Cardiac muscle cell (in vitro differentiated cells and primary cell): ENCODE measurements around the gene ZNF672. TPM values are rescaled to one million over a fixed set of nuclear protein-coding genes. Genes with fewer than 3 reads are reported as not detected.

Experiments
- DNase-seq, 2 donors: peaks; one replicate each; pipeline versions ENCODE4 v3.0.0 to v3.0.0-alpha.2; 2010 to 2017; ENCODE audit warnings: low read depth in 1 of 2, low spot score in 1 of 2
- H3K27ac ChIP-seq: fragments of 200-600 bp; sonication (generic); 2 replicates; pipeline ENCODE4 v1.5.1; 2016
- H3K27me3 ChIP-seq: fragments of 200-600 bp; sonication (generic); 2 replicates; pipeline ENCODE4 v1.6.0; 2016; ENCODE audit warnings: control low read depth
- H3K36me3 ChIP-seq: fragments of 200-600 bp; sonication (generic); 2 replicates; pipeline ENCODE4 v1.5.1; 2016; ENCODE audit warnings: control low read depth
- H3K4me1 ChIP-seq: fragments of 200-600 bp; sonication (generic); 2 replicates; pipeline ENCODE4 v1.8.1; 2017; ENCODE audit warnings: low read depth, mild to moderate bottlenecking, mixed run types
- H3K4me3 ChIP-seq: fragments of 200-600 bp; sonication (generic); 2 replicates; pipeline ENCODE4 v1.5.1; 2016; ENCODE audit warnings: mild to moderate bottlenecking
- H3K9me3 ChIP-seq: fragments of 200-600 bp; sonication (generic); 2 replicates; pipeline ENCODE4 v1.5.1; 2017; ENCODE audit warnings: low read depth, mild to moderate bottlenecking, control low read depth
- polyA plus RNA-seq: library from polyadenylated mRNA; unstranded; fragments of >200 nt; fragmentation: Nextera tagmentation; extraction: Ambion mirVana; gene quantifications from 2 replicates; pipeline ENCODE4 v1.2.1, GENCODE V29; 2016
- total RNA-seq: library from RNA; depleted of rRNA; stranded (reverse); fragments of >200 nt; gene quantifications from 2 replicates; pipeline ENCODE4 v1.2.3, GENCODE V29; 2016
- TF ChIP-seq, protein P1 (sequence below): IDR thresholded peaks from 2 replicates; pipeline ENCODE4 v1.5.1; 2012; ENCODE audit warnings: low read depth, mild to moderate bottlenecking, low read length

The ZNF672 gene
- total and polyA plus RNA-seq, 2 experiments from 2014 or later, result 59.2 to 66.3 TPM

DNA sequence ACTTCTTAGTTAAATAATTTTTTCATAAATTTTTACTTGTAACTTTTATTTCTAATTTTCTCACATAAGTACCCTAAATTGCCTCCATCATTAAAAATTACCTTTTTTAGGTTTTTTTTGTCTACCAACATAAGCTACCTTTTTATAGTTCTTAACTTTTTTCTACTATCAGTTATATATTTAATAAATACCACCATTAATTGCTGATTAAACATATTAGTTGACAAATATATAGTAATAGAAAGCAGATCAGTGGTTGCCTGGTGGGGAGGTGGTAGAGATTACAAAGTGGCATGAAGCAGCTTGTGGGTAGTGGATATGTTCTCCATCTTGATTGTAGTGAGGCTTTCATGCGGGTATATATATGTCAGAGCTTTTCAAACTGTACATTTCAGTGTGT lies 6.2 kb upstream of the ZNF672 start:
- TF ChIP-seq, protein P1, sequence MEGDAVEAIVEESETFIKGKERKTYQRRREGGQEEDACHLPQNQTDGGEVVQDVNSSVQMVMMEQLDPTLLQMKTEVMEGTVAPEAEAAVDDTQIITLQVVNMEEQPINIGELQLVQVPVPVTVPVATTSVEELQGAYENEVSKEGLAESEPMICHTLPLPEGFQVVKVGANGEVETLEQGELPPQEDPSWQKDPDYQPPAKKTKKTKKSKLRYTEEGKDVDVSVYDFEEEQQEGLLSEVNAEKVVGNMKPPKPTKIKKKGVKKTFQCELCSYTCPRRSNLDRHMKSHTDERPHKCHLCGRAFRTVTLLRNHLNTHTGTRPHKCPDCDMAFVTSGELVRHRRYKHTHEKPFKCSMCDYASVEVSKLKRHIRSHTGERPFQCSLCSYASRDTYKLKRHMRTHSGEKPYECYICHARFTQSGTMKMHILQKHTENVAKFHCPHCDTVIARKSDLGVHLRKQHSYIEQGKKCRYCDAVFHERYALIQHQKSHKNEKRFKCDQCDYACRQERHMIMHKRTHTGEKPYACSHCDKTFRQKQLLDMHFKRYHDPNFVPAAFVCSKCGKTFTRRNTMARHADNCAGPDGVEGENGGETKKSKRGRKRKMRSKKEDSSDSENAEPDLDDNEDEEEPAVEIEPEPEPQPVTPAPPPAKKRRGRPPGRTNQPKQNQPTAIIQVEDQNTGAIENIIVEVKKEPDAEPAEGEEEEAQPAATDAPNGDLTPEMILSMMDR, result no peak
- Histone ChIP-seq H3K27me3 (no peaks in the 10 kb centered on the region), H3K4me1 (no peaks in the 10 kb centered on the region), H3K4me3 (no peak overlapping the region), H3K27ac (no peak overlapping the region), H3K9me3 (no peaks in the 10 kb centered on the region), H3K36me3 (no peaks in the 10 kb centered on the region)
- DNase-seq, result no peak

DNA sequence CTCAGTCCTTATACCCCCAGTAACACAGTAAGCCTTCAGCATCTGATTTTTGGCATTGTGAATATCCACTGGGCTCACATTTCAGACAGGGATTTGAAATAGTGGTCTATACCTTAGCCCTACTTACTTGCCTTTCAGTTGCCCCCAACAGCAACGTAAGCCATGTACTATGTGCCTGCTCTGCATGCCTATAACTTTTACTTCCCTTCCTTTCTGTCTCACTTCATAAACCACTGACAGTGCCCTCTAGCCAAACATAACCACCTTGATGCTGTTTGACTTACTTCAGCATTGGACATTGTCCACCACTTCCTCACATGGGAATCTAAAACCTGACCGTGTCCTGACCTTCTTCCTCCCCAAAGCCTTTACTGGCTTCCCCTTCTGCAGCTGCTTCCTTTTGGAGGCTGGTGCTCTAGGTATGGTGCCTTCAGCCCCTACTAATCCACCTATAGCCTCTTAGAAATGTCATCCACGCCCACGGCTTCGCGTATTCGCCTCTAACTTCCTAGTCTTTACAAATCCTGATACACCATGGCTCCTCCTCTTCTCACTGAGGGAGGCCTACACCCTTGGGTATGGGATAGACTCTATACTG lies 3.6 kb upstream of the ZNF672 start:
- Histone ChIP-seq H3K27ac (no peak overlapping the region), H3K4me3 (no peak overlapping the region), H3K27me3 (no peaks in the 10 kb centered on the region), H3K4me1 (peaks cover 4% of the 10 kb centered on the region), H3K9me3 (no peaks in the 10 kb centered on the region), H3K36me3 (no peaks in the 10 kb centered on the region)
- DNase-seq, result no peak
- TF ChIP-seq, protein P1, result no peak

DNA sequence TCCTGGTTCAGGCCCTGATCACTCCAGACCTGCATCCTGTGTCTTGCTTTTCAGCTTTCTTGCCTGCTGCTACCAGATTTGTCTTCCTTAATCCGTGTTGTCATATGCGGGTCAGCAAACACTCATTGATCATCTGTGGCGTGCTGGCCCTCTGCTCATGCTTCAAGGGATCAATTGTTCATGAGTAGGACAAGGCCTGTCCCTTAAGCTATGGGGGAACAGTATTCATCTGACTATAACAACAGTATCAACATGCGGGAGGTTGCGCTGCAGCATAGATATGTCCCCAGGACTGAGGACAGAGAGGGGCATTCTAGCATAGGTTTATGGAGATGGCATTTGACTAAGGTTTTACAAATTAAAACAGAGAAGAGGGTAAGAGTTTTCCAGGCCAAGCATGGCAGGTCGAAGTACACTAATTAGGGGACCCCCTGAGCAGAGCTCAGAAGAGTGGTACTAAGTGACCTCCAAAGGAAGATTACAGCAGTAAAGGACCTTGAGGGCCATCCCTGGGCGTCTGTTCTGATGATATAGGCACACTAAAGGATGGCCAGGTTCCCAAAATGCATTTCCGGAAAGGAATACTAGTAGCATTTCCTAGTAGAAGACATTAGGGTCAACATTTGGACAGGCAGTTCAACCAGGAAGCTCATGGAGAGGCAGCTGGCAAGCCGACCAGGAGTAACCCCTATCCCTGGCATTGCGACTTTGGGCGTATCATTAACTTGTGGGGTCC lies 811 bp upstream of the ZNF672 start:
- no peak for DNase-seq
- Histone ChIP-seq H3K36me3 (no peaks in the 10 kb centered on the region), H3K4me3 (peak overlapping the region; percentile 89), H3K27ac (peak overlapping the region; percentile 51), H3K27me3 (no peaks in the 10 kb centered on the region), H3K4me1 (peaks cover 8% of the 10 kb centered on the region), H3K9me3 (no peaks in the 10 kb centered on the region)
- TF ChIP-seq, protein P1, result no peak

DNA sequence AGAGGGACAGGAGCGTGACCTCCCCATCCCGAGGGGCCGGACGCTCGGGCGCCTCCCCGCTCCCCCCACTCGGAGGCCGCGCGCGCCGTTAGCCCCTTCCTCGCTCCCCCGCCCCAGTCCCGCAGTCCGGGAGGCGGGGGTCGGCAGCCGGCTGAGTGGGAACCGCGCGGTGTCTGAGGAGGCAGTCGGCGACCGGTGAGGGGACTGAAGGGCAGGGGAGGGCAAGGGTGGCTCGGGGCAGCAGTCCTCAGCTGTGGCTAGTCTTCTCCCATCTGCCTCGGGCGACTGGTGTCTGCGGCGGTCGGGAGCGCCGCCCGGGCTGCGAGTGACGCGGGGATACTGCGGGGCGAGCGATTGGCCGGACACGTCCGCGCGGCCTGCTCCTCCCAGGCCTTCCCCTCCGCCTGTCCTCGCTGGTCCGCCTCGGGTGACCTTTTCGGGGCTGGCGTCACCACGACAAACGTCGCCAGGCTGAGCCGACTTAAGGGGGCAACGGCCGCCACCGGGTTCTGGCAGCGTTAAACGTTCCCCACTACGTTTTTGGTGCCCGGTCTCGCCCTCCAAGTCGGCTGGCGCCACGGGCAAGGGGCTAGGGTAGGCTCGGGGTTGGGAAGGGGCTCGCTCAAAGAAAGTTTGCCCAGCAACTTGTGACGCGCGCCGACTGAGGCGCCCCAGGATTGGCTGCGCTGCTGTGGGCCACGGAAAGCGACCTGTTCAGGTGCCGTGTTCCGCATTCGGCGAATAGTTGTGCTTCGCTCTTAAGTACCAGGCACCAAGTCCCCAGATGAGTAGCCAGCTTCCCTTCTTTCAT lies 538 bp downstream of the ZNF672 start:
- Histone ChIP-seq H3K36me3 (no peaks in the 10 kb centered on the region), H3K27ac (peak overlapping the region; percentile 99), H3K4me1 (peaks cover 8% of the 10 kb centered on the region), H3K27me3 (no peaks in the 10 kb centered on the region), H3K9me3 (no peaks in the 10 kb centered on the region), H3K4me3 (peak overlapping the region; percentile 89)
- peak; percentile 91 to 95 for DNase-seq
- TF ChIP-seq, protein P1, result no peak

DNA sequence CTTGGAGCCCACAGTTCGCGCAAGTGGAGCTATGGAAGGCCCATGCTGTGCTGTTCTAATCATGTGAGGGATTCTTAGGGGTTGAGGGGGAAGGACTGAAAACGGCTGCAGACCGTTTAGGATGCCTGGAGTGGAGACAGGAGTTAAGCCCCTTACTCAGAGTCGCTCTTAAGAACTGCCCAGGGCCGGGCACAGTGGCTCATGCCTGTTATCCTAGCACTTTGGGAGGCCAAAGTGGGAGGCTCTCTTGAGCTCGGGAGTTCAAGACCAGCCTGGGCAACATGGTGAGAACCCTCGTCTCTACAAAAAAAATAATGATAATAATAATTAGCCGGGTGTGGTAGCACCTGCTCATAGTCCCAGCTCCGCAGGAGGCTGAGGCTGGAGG lies 1.1 kb downstream of the ZNF672 start:
- Histone ChIP-seq H3K9me3 (no peaks in the 10 kb centered on the region), H3K36me3 (no peaks in the 10 kb centered on the region), H3K27me3 (no peaks in the 10 kb centered on the region), H3K4me1 (peaks cover 8% of the 10 kb centered on the region), H3K27ac (peak overlapping the region; percentile 99), H3K4me3 (peak overlapping the region; percentile 89)
- TF ChIP-seq, protein P1, result no peak
- no peak for DNase-seq
